Retinal pigment epithelial cell (primary cell): ENCODE measurements around the gene DDX18.
"Not testable (repeated sequence)": the region's sequence is repeated elsewhere in the genome, so short reads cannot be mapped to it uniquely, and the experiment has no call there.

Source experiments
- DNase-seq: peaks from one replicate; pipeline ENCODE4 v3.0.0-alpha.2; 2010; ENCODE audit warnings: low read depth
- H3K4me3 ChIP-seq: 2 replicates; pipeline ENCODE4 v1.5.1; 2011; ENCODE audit warnings: mild to moderate bottlenecking, low read length, control low read depth, moderate library complexity
- CTCF ChIP-seq: conservative IDR thresholded peaks from 2 replicates; pipeline ENCODE4 v1.5.1; 2011; ENCODE audit warnings: low read depth, low read length, control low read depth, inconsistent platforms

Gene DDX18

GRCh38 chr2:117785740-117786139 is 28.8 kb upstream of the DDX18 start:
- peak; percentile 26 for DNase-seq
- no peak overlapping the region for H3K4me3 ChIP-seq
- TF ChIP-seq CTCF = peak; percentile 74

- no peak for DNase-seq
- no peak for TF ChIP-seq CTCF
- H3K4me3 ChIP-seq = no peak overlapping the region
These were observed 28.0 kb upstream of the DDX18 start for GRCh38 chr2:117786520-117786919.

- H3K4me3 ChIP-seq = no peak overlapping the region
- no peak for DNase-seq
- TF ChIP-seq CTCF = no peak
These were observed 25.0 kb upstream of the DDX18 start for GRCh38 chr2:117789505-117789904.

- DNase-seq = no peak
- no peak for TF ChIP-seq CTCF
- H3K4me3 ChIP-seq = no peak overlapping the region
These were observed 19.8 kb upstream of the DDX18 start for GRCh38 chr2:117794668-117795067.

- DNase-seq = no peak
- H3K4me3 ChIP-seq = no peak overlapping the region
- no peak for TF ChIP-seq CTCF
These were observed 12.7 kb upstream of the DDX18 start for GRCh38 chr2:117801826-117802225.

GRCh38 chr2:117803644-117804325 is 10.7 kb upstream of the DDX18 start:
- not testable (repeated sequence) for DNase-seq
- H3K4me3 ChIP-seq = peak overlapping the region; percentile 25

GRCh38 chr2:117812443-117812842 is 2.0 kb upstream of the DDX18 start:
- DNase-seq = no peak
- TF ChIP-seq CTCF = no peak
- no peak overlapping the region for H3K4me3 ChIP-seq
